Heart left ventricle (tissue), 13 donors: Measurements from ENCODE around the gene PYDC2.

Experiments used
- CTCF ChIP-seq, 12 donors: fragments of 200-600 bp; sonication (generic) in 4 of 12; IDR thresholded peaks; one replicate each; pipeline versions ENCODE4 v1.5.0 to v1.8.0; 2018 to 2022; ENCODE audit warnings: antibody characterized with exemption in 12 of 12, mild to moderate bottlenecking in 5 of 12
- POLR2A ChIP-seq, 2 donors: fragments of 450-650 bp; IDR thresholded peaks; one replicate each; pipeline ENCODE4 v1.6.1; 2017; ENCODE audit warnings: antibody characterized with exemption in 2 of 2, mild to moderate bottlenecking in 2 of 2, moderate library complexity in 2 of 2
- donor health status: ischemic (EF 13 %, LVEDD 7.1; RV severe dilation, severe dysfunction).
- donor health status: DM: no; HTN: yes; CAD: no.
- donor health status: DM: no; HTN: no; CAD: no.
- donor health status: ischemic (EF 25% LVEDD 6.9; RV normal size, moderate dysfunction).
- donor health status: ischemic (EF 25% LVEDD 5.7; RV mildly dilated, moderate dysfunction).
- donor health status: ischemic (EF 35%, LVEDD 5.7; RV mildly dilated, moderate dysfunction).
- donor health status: nonischemic (EF 11% LVEDD 7.7; RV severe dilation, severe dysfunction).
- donor health status: DM: yes; HTN: yes; CAD: no.
- donor health status: PGD.
- donor health status: ischemic (EF 29% LVEDD 5.4; RV normal size, mild dysfunction).
- donor health status: nonischemic (EF 23%, LVEDD 6.1; RV moderate dilation, normal function).

GRCh38 chr3:191470545-191470944 is 9.6 kb downstream of the PYDC2 start:
- TF ChIP-seq CTCF (IDR thresholded peaks at IDR 0.05): no peak
- no peak for TF ChIP-seq POLR2A (IDR thresholded peaks at IDR 0.05)
